BJ (cell line): Measurements from ENCODE around the gene ANXA3. TPM values are rescaled to one million over a fixed set of nuclear protein-coding genes. Genes with fewer than 3 reads are reported as not detected.

Experiments used
- CTCF ChIA-PET: fragments of 350-600 bp; formaldehyde crosslinking; extraction: SDS; loops from one replicate; lab custom pipeline; 2021; ENCODE audit warnings: antibody characterized with exemption, inconsistent platforms; lab: Yijun Ruan, JAX
- POLR2A ChIA-PET: fragments of 300-600 bp; sonication (Branson Sonifier 250); formaldehyde crosslinking; extraction: SDS; loops from one replicate; lab custom pipeline; 2021; ENCODE audit warnings: antibody characterized with exemption; lab: Charles Lee
- DNase-seq: peaks from one replicate; pipeline ENCODE4 v3.0.0-alpha.2; 2011; ENCODE audit warnings: low read depth
- H3K27me3 ChIP-seq: 2 replicates; pipeline ENCODE4 v1.6.0; 2011; ENCODE audit warnings: low read length; ENCODE audit not compliant: control insufficient read depth, insufficient read depth
- H3K36me3 ChIP-seq: 2 replicates; pipeline ENCODE4 v1.5.1; 2011; ENCODE audit warnings: low read length; ENCODE audit not compliant: control insufficient read depth, insufficient read depth
- H3K4me3 ChIP-seq: 2 replicates; pipeline ENCODE4 v1.5.1; 2011; ENCODE audit warnings: low read depth, mild to moderate bottlenecking, control low read depth, low read length
- polyA plus RNA-seq: library from polyadenylated mRNA; depleted of rRNA; stranded (reverse); fragments of >200 nt; gene quantifications from 2 replicates; pipeline ENCODE4 v1.2.3, GENCODE V29; 2011
- TF ChIP-seq, protein P1 (sequence below): IDR thresholded peaks from 2 replicates; pipeline ENCODE4 v1.5.1; 2011; ENCODE audit warnings: low read depth, mild to moderate bottlenecking, control low read depth, inconsistent platforms, low read length, moderate library complexity; ENCODE audit not compliant: insufficient read depth

ANXA3 gene
- polyA plus RNA-seq, 1 experiment = 8.2 TPM

DNA sequence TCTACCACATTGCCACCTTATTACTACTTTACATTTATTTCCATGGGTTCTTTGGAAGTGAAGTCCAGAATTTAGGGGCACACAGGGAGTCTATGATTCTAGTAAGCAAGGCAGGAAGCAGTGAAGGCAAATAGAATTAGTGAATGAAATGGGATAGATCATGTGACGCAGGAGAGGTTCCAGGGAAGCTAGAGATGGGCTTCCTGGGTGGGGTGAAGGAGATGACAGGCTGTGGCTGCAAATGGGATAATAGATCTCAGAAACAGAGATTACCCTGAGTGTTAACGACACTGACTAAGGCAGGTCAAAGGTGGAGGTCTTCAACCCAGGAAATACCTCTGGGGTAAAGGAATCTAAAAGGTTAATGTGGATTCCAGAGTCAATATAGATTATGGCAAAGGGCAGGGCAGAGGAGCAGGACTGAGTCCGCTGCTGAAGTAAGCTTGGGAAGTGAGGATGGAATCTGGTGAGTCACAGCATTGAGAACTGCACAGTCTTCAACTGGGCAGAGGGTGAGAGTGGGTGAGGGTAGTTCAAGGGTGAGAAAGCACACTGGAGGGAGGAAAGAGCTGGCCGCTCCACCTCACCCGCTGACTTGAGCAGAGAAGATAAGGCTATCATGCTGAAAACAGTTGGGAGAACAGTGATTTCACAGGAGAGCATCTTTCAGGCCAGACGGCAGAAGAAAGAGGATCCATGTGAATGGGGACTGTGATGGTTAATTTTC, 70.8 kb downstream of the ANXA3 start:
- no peak for DNase-seq
- Histone ChIP-seq H3K4me3 (no peak overlapping the region), H3K36me3 (no peaks in the 10 kb centered on the region), H3K27me3 (no peaks in the 10 kb centered on the region)
- ChIA-PET POLR2A (interaction anchor here (0.5 kb wide), 1 partner anchor 230 kb away, joined by 3 read pairs; no protein-coding TSS in a partner anchor), CTCF (interaction anchor here (0.6 to 4.0 kb wide), 3 partner anchors 9 to 1084 kb away, joined by 3 to 19 read pairs (median 15); no protein-coding TSS in a partner anchor)
- TF ChIP-seq, protein P1, sequence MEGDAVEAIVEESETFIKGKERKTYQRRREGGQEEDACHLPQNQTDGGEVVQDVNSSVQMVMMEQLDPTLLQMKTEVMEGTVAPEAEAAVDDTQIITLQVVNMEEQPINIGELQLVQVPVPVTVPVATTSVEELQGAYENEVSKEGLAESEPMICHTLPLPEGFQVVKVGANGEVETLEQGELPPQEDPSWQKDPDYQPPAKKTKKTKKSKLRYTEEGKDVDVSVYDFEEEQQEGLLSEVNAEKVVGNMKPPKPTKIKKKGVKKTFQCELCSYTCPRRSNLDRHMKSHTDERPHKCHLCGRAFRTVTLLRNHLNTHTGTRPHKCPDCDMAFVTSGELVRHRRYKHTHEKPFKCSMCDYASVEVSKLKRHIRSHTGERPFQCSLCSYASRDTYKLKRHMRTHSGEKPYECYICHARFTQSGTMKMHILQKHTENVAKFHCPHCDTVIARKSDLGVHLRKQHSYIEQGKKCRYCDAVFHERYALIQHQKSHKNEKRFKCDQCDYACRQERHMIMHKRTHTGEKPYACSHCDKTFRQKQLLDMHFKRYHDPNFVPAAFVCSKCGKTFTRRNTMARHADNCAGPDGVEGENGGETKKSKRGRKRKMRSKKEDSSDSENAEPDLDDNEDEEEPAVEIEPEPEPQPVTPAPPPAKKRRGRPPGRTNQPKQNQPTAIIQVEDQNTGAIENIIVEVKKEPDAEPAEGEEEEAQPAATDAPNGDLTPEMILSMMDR = no peak

DNA sequence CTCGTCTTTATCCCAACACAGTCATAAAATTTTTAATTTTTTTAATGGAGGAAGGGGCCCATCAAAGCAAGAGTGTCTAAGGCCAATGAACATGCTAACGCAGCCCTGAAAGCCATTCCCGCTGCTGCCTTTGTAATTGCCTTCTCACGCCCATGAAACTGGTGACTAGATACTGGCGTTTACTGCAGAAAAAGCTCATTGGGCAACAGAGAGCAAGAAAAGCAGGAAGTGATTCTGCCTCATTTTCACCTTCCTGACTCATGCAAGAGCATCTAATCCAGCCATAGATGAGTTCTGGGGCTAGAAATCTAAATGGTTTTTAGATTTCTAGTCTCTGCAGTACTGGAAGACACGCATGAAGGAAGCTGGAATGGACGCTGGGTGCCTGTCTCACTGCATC, 72.5 kb downstream of the ANXA3 start:
- TF ChIP-seq, protein P1 = no peak
- ChIA-PET POLR2A (no interaction called here), CTCF (interaction anchor here (0.6 to 4.0 kb wide), 3 partner anchors 10 to 47 kb away, joined by 6 to 19 read pairs (median 15); no protein-coding TSS in a partner anchor)
- no peaks in the 10 kb centered on the region for H3K36me3 ChIP-seq
- H3K27me3 ChIP-seq = no peaks in the 10 kb centered on the region
- H3K4me3 ChIP-seq = no peak overlapping the region
- no peak for DNase-seq

DNA sequence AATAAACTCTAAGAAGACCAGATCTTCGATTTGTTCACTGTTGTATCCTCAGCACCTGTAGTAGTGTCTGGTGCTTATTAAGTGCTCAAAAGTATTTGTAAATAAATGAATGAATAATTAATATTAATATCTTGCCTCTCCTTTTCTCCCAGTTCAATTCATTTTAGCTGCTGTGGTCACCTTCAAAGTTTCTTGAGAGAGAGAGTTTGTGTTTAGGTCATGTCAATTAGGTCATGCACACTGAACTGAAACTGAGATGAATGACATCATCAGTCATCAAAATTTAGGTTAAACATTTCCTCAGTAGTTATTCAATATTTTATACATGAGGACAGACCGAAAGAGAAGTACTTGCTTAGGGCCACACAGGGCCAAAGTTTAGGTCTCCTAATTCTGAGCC, 73.5 kb downstream of the ANXA3 start:
- TF ChIP-seq, protein P1 = no peak
- H3K27me3 ChIP-seq = no peaks in the 10 kb centered on the region
- no peak overlapping the region for H3K4me3 ChIP-seq
- POLR2A ChIA-PET = no interaction called here
- no peaks in the 10 kb centered on the region for H3K36me3 ChIP-seq
- CTCF ChIA-PET = no interaction called here
- DNase-seq = no peak

DNA sequence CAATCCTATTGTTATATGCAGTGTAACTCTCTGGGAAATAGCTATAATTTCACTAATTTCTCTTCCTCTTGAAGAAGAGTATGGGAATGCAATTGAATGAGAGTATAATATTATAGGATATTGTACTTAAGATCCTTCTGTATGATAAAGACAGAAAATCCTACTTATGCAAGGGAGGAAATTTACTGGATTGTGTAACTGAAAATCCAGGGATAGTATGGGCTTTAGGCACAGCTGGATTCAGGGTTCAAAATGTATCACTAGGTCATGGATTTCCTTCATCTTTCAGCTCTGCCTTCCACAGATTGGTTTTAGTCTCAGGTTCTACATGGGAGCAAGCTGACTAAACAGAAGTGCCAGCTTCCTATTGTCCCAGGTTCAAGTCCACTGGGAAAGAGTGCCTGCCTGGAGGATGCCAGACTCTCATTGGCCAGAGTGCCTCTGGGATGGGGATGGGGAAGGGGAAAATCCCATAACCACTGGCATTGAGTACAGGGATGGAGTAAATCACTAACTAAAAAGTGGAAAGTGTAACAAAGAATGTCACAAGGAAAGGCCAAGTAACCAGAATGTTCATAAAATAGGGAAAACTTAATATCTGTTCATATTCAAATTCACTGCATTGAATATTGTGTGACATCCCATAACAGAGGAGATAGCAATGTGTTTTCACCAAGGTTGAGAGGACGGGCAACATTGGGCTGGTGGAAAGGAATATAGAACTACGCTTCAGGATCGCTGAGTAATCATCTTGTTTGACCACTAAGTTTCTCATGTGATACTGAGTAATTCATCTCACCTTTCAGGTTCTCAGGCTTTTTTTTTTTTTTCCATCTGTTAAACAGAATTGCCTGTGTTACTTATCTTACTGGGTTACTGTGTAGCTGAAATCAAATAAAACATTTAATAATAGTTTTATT, 75.7 kb downstream of the ANXA3 start:
- ChIA-PET POLR2A (no interaction called here), CTCF (interaction anchor here (0.7 to 1.5 kb wide), 2 partner anchors 18 to 119 kb away, joined by 3 to 9 read pairs; no protein-coding TSS in a partner anchor)
- Histone ChIP-seq H3K27me3 (no peaks in the 10 kb centered on the region), H3K4me3 (no peak overlapping the region), H3K36me3 (no peaks in the 10 kb centered on the region)
- TF ChIP-seq, protein P1 = no peak
- DNase-seq = no peak
